ENCODE data around the gene RPS6KA2.

RPS6KA2 gene

GRCh38 chr6:166497087-166497899 is 129.8 kb downstream of the RPS6KA2 start:
- DNase-seq = no peak

DNA sequence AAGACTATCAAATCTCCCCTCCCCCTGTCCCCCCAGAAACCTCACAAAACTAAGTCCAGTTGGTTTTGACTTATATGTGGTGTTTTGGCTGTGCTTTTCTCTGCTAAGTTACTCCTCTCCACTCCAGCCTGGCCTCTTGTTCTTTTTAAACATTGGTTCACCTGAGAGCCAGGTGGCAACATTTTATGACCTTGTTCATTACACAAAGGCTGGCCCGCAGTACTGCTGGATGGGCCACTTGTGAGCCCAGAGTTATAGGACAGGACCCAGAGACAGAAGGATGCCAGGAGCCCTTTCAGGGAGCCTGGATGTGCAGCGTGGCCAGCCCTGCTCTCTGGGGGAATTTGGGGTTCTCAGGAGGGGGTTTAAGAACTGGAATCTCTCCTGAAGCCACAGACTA is 130.6 kb downstream of the RPS6KA2 start:
- DNase-seq = no peak

DNA sequence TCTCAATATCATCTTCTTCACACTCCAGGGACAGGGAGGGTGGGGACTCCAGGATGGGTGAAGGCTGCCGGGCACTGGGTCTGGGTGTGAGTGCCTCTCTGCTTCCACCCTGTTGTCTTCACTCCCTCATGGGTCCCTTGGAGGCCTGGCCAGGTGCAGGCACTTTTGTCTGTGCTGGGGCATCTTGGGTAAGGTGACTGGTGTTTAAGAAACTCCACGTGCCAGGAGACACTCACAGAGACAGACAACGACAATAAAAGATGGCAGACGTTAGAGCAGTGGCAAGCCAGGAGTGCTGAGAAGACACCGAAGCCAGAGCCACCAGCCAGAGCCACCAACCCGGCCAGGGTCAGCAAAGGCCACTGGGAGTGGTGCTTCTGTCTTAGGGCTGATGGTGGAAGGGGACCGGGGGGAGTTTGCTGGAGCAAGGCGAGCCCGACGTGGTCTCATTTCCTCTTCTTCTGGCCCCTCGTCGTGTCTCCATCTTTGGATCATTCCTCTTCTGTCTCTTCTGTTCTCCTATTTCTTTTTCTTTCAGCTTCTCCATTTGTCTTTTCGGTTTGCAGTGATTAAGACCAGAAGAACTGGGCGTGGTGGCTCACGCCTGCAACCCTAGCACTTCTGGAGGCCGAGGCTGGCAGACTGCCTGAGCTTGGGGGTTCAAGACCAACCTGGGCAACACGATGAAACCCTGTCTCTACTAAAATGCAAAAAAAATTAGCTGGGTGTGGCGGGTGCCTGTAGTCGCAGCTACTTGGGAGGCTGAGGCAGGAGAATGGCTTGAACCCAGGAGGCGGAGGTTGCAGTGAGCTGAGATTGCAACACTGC is 131.3 kb downstream of the RPS6KA2 start:
- DNase-seq = no peak

GRCh38 chr6:166494757-166495486 is 132.1 kb downstream of the RPS6KA2 start:
- DNase-seq = peak; percentile 50 to 58

GRCh38 chr6:166494101-166494441 is 133.0 kb downstream of the RPS6KA2 start:
- no peak for DNase-seq

DNA sequence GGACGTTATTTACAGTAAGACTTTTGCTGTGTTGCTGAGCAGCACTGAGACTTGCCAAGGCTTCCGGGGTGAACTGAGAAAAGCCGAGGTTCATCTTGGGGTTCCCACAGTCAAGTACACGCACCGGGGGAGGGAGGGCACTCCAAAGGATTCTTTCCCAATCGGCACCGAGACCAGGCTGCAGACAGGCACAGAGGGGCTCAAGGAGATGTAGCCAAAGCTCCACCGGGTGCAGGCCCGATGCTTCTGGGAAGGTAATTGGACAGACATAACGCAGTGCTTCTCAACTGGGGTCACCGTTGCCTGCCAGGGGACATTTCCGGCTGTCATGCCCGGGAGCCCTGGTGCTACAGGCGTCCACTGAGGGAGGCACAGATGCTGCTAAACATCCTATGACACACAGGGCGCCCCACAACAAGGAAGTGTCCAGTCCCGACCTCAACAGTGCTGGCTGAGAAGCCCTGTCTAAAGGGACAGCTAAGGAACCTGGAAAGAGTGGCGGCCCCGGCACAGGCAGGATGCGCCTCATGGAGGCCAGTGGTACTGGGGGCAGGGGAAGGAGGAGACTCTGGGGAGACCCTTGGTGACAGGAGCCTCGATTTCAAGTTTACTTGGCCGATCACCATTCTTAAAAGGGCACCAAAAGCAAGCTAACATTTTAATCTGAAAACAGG is 133.5 kb downstream of the RPS6KA2 start:
- DNase-seq = no peak

GRCh38 chr6:166492092-166492741 is 134.8 kb downstream of the RPS6KA2 start:
- no peak for DNase-seq

DNA sequence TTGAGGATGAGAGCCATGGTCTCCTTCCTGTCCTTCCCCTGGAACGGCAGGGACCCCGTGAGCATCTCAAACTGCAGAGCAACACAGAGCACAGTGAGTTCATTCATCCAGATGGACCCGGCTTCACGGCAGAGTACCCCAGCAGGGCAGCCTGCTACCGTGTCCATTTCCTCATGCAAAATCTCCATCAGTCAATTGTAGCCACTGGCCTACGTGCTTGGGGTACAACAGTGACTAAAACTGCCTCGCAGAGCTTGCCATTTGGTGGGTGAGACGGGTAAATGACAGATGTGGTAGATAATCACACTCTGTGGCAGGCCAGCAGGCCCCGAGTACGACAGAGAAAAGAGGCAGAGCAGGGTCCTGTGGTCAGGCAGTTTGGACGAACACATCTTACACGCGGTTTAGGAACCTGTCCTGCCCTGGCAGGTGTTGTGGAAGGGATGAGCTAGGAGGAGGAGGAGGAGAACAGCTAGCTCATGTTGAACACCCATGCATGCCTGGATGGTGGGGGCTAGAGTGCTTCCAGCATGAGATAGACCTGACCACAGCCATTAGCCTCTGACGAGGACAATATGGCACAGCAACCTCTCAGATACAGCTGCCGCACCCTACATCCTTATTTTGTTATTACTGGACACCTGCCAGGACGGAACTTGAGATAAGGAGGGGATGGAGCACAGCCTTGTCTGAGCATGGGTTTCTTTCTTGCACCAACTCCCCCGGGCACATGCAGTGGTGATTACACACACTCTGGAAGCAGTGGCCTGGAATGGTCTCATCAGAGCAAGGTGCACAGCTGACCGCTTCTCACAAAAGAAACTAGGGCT is 136.2 kb downstream of the RPS6KA2 start:
- DNase-seq = no peak

DNA sequence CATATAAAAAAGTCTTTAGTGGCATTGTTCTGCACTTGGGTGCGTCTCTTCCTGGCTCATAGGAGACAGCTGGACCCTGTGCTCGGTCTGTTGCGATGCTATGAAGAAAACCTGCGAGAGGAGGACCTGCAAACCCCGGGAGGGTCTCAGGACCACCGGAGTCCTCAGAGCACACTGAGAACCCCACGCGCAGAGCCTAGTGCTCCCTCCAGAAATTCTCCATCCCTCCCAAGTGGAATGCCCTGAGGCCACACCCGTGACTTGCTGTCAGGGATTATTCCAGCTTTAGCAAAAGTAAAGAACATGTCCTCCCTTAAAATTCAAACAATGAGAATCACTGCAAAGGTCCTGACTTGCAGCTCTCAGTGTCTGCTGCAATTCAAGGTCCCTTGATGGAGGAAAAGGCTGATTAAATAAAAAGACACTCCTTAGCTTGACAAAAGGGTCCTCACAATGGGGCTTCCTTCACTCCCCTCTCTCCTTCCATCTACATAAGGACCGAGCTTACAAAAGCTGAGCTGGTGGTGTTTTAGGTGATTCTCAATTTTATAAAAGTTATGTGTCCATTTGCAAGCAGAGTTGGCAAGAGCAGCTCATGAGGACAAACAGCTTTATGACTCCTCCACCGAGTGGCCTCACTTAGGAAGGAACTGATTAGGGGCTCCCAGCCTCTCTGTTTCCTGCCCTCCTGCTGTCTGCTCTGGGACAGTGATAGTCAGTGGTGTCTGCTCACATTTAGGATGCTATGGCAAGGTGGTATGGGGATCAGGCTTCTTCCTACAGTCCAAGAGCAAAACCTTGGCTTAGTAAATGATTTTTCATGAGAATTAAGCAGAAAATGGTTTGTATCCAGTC is 137.5 kb downstream of the RPS6KA2 start:
- no peak for DNase-seq

- DNase-seq = no peak
These were observed 138.3 kb downstream of the RPS6KA2 start for GRCh38 chr6:166488701-166489100.

GRCh38 chr6:166488076-166488685 is 138.9 kb downstream of the RPS6KA2 start:
- DNase-seq = peak; percentile 68 to 73

- no peak for DNase-seq
These were observed 139.9 kb downstream of the RPS6KA2 start for GRCh38 chr6:166487148-166487547.

DNA sequence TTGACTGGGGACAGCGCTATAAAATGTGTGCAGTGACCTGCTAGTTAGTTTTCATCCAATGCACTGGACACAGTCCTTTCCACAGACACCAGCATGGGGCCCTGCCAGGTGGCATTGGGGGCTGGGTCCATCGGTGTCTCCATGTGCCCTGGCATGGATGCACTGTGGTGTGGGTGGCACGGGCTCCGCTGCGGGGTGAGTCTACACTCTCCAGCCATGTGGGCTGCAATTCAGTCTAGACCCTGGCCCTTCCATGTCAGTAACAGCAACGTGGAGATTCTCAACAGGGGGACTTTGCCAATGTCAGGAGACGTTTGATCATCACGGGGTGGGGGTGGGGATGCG is 140.5 kb downstream of the RPS6KA2 start:
- no peak for DNase-seq

- no peak for DNase-seq
These were observed 141.2 kb downstream of the RPS6KA2 start for GRCh38 chr6:166485651-166486535.

GRCh38 chr6:166484863-166485262 is 142.2 kb downstream of the RPS6KA2 start:
- no peak for DNase-seq

- DNase-seq = no peak
These were observed 143.3 kb downstream of the RPS6KA2 start for GRCh38 chr6:166483573-166484250.

DNA sequence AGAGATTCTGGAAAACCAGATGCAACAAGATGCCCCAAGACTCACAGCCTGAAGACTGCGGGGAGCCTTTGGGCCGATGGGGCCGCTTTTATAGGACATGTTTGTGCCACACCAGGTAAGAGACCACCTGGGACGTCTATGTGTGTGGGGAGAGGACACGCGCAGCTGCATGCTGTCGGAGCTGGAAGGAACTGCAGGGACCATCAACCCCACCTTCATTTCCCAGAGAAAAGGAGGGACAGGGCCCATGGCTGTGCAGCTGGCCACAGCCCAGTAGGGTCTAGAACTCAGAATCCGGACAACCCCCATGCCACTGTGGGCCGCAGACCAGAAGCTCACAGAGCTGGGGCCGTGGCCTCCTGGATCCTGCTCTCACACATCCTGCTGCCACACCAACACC is 144.0 kb downstream of the RPS6KA2 start:
- no peak for DNase-seq

Measured in activated CD4-positive, alpha-beta T cell treated with anti-CD3 and anti-CD28 coated beads, Interleukin-2, amount 50 U/mL, for 4 hours (primary cell).